Measurements from ENCODE around the gene TSPAN32.
"Not testable (repeated sequence)": the region's sequence is repeated elsewhere in the genome, so short reads cannot be mapped to it uniquely, and the experiment has no call there.

TSPAN32 gene

DNA sequence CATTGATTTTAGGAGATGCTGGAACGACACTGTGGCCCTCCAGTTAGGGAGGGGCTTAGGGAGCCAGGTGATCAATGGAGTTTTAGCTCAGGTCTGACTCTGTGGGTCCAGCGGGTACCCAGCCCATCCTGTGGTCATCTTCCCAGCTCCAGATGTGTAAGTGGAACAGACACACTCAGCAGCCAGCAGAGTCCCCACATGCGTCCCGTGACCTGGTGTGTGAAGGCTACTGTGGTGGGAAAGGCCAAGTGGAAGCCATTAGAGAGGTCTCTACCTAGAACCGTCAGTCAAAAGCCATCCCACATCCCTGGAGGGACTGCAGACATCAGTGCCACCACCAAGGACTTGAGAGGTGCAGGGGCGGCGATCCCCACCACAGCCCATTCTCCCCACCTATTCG lies 55.4 kb downstream of the TSPAN32 start:
- no peaks in the 10 kb centered on the region for H3K36me3 ChIP-seq (ENCODE audit: control insufficient read depth in 1 of 2, insufficient read depth in 2 of 2, low read length in 2 of 2)
- H3K27me3 ChIP-seq (ENCODE audit: control insufficient read depth in 1 of 2, insufficient read depth in 2 of 2, low read length in 2 of 2): no peaks in the 10 kb centered on the region
- H3K9ac ChIP-seq (ENCODE audit: low read depth in 1 of 2, low read length in 2 of 2): no peak overlapping the region
- no peak overlapping the region for H3K27ac ChIP-seq (ENCODE audit: low read depth, low read length)
- H3K4me1 ChIP-seq (ENCODE audit: control insufficient read depth in 1 of 2, insufficient read depth in 2 of 2, low read length in 2 of 2): no peaks in the 10 kb centered on the region
- no peaks in the 10 kb centered on the region for H3K9me3 ChIP-seq (ENCODE audit: control insufficient read depth in 1 of 2, low read length in 2 of 2)
- H3K4me3 ChIP-seq (ENCODE audit: low read depth in 1 of 2, low read length in 2 of 2): no peak overlapping the region

DNA sequence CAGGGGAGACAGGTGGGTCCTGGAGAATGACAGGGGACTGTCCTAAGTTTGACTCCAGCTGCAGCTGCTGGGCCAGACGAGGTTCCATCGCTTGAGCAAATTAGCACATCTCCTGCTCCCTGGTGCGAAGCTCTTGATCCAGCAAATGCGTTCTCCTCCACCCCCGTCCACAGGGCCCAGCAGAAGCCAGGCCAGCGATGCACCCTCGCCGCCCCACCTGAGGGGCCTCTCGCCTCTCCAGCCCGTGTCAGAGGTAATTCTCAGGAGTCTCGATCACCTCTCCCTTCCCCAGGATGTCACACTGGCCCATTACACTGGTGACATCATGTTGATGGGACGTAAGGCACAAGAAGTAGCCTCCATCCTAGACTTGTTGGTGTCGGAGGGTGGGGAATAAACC lies 55.8 kb downstream of the TSPAN32 start:
- H3K4me3 ChIP-seq (ENCODE audit: low read depth in 1 of 2, low read length in 2 of 2): not testable (repeated sequence)

DNA sequence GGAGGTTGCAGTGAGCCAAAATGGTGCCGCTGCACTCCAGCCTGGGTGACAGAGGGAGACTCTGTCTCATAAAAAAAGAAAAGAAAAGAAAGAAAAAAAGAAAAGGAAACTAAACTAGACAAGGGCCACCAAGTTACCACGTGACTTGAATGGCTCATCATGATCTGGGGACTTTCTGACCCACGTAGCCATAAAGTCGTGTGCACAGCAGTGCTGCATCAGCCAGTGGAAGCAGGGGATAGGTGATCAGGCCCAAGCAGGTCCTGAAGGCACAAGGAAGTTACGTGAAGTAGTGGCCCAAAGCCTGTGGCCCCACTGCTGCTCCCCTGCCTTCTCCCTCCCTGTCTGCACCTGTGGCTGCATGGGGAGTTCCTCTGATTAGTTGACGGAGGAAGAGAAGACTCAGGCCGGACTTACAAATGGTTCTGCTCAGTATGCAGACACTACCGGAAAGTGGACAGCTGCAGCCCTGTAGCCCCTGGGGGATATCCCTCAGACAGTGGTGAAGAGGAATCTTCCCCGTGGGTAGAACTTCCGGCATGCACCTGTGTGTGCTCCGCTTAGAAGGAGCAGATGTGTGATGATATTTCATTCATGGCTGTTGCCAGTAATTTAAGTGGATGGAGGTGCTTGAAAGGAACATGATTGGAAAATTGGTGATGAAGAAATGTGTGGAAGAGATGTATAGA lies 57.1 kb downstream of the TSPAN32 start:
- Histone ChIP-seq H3K27ac (ENCODE audit: low read depth, low read length) (no peak overlapping the region), H3K9me3 (ENCODE audit: control insufficient read depth in 1 of 2, low read length in 2 of 2) (no peaks in the 10 kb centered on the region), H3K4me3 (ENCODE audit: low read depth in 1 of 2, low read length in 2 of 2) (no peak overlapping the region), H3K9ac (ENCODE audit: low read depth in 1 of 2, low read length in 2 of 2) (no peak overlapping the region), H3K36me3 (ENCODE audit: control insufficient read depth in 1 of 2, insufficient read depth in 2 of 2, low read length in 2 of 2) (no peaks in the 10 kb centered on the region), H3K27me3 (ENCODE audit: control insufficient read depth in 1 of 2, insufficient read depth in 2 of 2, low read length in 2 of 2) (no peaks in the 10 kb centered on the region), H3K4me1 (ENCODE audit: control insufficient read depth in 1 of 2, insufficient read depth in 2 of 2, low read length in 2 of 2) (no peaks in the 10 kb centered on the region)

More for the DNA sequence above, 55.8 kb downstream of the TSPAN32 start:
- not testable (repeated sequence) for H3K27ac ChIP-seq (ENCODE audit: low read depth, low read length); H3K27me3 ChIP-seq (ENCODE audit: control insufficient read depth in 1 of 2, insufficient read depth in 2 of 2, low read length in 2 of 2); H3K9me3 ChIP-seq (ENCODE audit: control insufficient read depth in 1 of 2, low read length in 2 of 2); H3K36me3 ChIP-seq (ENCODE audit: control insufficient read depth in 1 of 2, insufficient read depth in 2 of 2, low read length in 2 of 2); H3K9ac ChIP-seq (ENCODE audit: low read depth in 1 of 2, low read length in 2 of 2); H3K4me1 ChIP-seq (ENCODE audit: control insufficient read depth in 1 of 2, insufficient read depth in 2 of 2, low read length in 2 of 2)

DNA sequence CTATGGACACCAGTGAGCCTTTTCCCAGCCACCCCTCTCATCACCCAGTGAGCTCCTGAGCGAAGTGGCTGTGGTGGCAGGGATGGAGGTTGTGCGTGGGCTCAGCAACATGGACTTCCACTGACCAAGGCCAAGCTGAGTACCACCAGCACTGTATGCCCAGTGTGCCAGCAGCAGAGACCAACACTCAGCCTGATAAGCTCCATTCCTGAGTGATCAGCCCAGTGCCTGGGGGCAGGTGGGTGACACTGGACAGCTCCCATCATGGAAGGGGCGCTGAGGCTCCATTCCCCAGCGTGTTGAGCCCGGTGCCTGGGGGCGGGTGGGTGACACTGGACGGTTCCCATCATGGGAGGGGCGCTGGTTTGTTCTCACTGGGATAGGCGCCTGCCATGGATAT lies 57.7 kb downstream of the TSPAN32 start:
- H3K4me3 ChIP-seq (ENCODE audit: low read depth in 1 of 2, low read length in 2 of 2): no peak overlapping the region
- H3K4me1 ChIP-seq (ENCODE audit: control insufficient read depth in 1 of 2, insufficient read depth in 2 of 2, low read length in 2 of 2): no peaks in the 10 kb centered on the region
- H3K36me3 ChIP-seq (ENCODE audit: control insufficient read depth in 1 of 2, insufficient read depth in 2 of 2, low read length in 2 of 2): no peaks in the 10 kb centered on the region
- H3K9ac ChIP-seq (ENCODE audit: low read depth in 1 of 2, low read length in 2 of 2): no peak overlapping the region
- no peaks in the 10 kb centered on the region for H3K27me3 ChIP-seq (ENCODE audit: control insufficient read depth in 1 of 2, insufficient read depth in 2 of 2, low read length in 2 of 2)
- H3K27ac ChIP-seq (ENCODE audit: low read depth, low read length): no peak overlapping the region
- no peaks in the 10 kb centered on the region for H3K9me3 ChIP-seq (ENCODE audit: control insufficient read depth in 1 of 2, low read length in 2 of 2)

DNA sequence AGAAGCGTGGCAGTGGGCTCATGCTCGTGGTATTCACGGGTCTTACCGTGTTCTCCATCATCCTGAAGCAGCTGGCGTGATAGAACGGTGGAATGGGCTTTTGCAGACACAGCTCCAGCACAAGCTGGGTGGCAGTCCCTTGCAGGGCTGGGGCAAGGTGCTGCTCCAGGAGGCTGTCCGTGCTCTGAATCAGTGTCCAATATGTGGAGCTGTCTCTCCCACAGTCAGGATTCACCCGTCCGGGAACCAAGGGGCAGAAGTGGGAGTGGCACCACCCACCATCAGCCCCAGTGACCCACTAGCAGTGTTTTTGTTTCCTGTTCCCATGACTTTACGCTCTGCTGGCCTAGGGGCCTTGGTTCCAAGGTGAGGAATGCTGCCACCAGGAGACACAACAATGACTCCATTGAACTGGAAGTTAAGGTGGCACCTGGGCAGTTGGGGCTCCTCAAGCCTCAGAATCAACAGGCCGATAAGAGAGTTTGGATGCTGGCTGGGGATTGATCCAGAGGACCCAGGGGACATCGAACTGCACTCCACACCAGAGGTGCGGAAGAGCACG lies 58.3 kb downstream of the TSPAN32 start:
- no peaks in the 10 kb centered on the region for H3K4me1 ChIP-seq (ENCODE audit: control insufficient read depth in 1 of 2, insufficient read depth in 2 of 2, low read length in 2 of 2)
- no peaks in the 10 kb centered on the region for H3K27me3 ChIP-seq (ENCODE audit: control insufficient read depth in 1 of 2, insufficient read depth in 2 of 2, low read length in 2 of 2)
- H3K9ac ChIP-seq (ENCODE audit: low read depth in 1 of 2, low read length in 2 of 2): no peak overlapping the region
- no peak overlapping the region for H3K4me3 ChIP-seq (ENCODE audit: low read depth in 1 of 2, low read length in 2 of 2)
- no peaks in the 10 kb centered on the region for H3K36me3 ChIP-seq (ENCODE audit: control insufficient read depth in 1 of 2, insufficient read depth in 2 of 2, low read length in 2 of 2)
- no peaks in the 10 kb centered on the region for H3K9me3 ChIP-seq (ENCODE audit: control insufficient read depth in 1 of 2, low read length in 2 of 2)
- H3K27ac ChIP-seq (ENCODE audit: low read depth, low read length): no peak overlapping the region

DNA sequence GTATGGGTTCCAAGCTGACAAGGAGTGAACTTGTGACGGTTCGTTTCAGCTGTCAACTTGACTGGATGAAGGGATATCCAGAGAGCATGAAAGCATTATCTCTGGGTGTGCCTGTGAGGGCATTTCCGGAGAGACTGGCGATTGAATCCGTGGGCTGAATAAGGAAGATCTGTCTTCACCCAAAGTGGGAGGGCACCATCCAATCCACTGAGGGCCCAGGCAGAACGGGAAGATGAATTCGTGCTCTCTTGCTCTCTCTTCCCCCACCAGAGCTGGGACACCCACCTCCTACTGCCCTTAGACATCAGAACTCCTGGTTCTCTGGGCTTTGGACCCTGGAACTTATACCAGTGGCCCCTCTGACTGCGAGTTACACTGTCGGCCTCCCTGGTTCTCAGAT lies 59.8 kb downstream of the TSPAN32 start:
- Histone ChIP-seq H3K27me3 (ENCODE audit: control insufficient read depth in 1 of 2, insufficient read depth in 2 of 2, low read length in 2 of 2) (no peaks in the 10 kb centered on the region), H3K4me1 (ENCODE audit: control insufficient read depth in 1 of 2, insufficient read depth in 2 of 2, low read length in 2 of 2) (no peaks in the 10 kb centered on the region), H3K27ac (ENCODE audit: low read depth, low read length) (no peak overlapping the region), H3K36me3 (ENCODE audit: control insufficient read depth in 1 of 2, insufficient read depth in 2 of 2, low read length in 2 of 2) (no peaks in the 10 kb centered on the region), H3K9ac (ENCODE audit: low read depth in 1 of 2, low read length in 2 of 2) (no peak overlapping the region), H3K9me3 (ENCODE audit: control insufficient read depth in 1 of 2, low read length in 2 of 2) (no peaks in the 10 kb centered on the region), H3K4me3 (ENCODE audit: low read depth in 1 of 2, low read length in 2 of 2) (no peak overlapping the region)

DNA sequence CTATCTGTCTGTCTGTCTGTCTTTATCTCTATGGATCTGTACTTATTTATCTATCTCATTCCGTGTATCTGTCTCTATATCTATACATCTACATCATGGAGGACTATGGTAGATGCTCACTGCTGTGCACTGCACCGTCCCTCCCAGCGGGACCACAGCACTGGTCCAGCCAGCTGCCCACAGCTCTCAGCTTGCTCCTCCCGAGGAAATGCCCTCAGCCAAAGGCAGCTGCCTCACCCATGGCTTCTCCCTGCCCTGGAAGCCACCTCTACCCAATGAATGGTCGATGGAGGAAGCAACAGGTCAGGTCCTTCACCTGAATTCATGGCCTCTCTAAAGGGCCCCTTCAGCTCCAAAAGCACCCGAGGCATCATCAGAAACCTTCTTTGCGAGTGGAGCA lies 60.6 kb downstream of the TSPAN32 start:
- Histone ChIP-seq H3K4me1 (ENCODE audit: control insufficient read depth in 1 of 2, insufficient read depth in 2 of 2, low read length in 2 of 2) (no peaks in the 10 kb centered on the region), H3K36me3 (ENCODE audit: control insufficient read depth in 1 of 2, insufficient read depth in 2 of 2, low read length in 2 of 2) (no peaks in the 10 kb centered on the region)

DNA sequence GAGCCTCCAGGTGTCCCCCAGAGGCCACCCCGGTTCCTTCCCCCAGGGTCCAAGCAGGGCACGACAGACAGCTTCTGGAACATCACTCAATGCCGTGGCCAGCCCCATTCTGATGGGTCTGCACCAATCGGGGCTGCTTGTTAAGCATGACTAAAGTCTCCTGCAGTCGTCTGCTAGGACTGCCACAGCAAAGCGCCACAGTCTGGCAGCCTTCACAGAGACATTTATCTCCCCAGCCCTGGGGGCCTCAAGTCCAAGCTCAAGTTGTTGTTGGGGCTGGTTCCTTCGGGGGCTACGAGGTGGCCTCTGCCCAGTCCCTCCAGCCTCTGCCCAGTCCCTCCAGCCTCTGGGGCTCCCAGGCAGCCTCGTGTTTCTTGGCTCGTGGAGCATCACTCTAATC lies 61.3 kb downstream of the TSPAN32 start:
- Histone ChIP-seq H3K9ac (ENCODE audit: low read depth in 1 of 2, low read length in 2 of 2) (no peak overlapping the region), H3K9me3 (ENCODE audit: control insufficient read depth in 1 of 2, low read length in 2 of 2) (no peaks in the 10 kb centered on the region), H3K27me3 (ENCODE audit: control insufficient read depth in 1 of 2, insufficient read depth in 2 of 2, low read length in 2 of 2) (no peaks in the 10 kb centered on the region), H3K27ac (ENCODE audit: low read depth, low read length) (no peak overlapping the region), H3K4me3 (ENCODE audit: low read depth in 1 of 2, low read length in 2 of 2) (no peak overlapping the region), H3K36me3 (ENCODE audit: control insufficient read depth in 1 of 2, insufficient read depth in 2 of 2, low read length in 2 of 2) (no peaks in the 10 kb centered on the region), H3K4me1 (ENCODE audit: control insufficient read depth in 1 of 2, insufficient read depth in 2 of 2, low read length in 2 of 2) (no peaks in the 10 kb centered on the region)

More for the DNA sequence above, 60.6 kb downstream of the TSPAN32 start:
- H3K9ac ChIP-seq (ENCODE audit: low read depth in 1 of 2, low read length in 2 of 2): no peak overlapping the region
- H3K27me3 ChIP-seq (ENCODE audit: control insufficient read depth in 1 of 2, insufficient read depth in 2 of 2, low read length in 2 of 2): no peaks in the 10 kb centered on the region
- no peak overlapping the region for H3K4me3 ChIP-seq (ENCODE audit: low read depth in 1 of 2, low read length in 2 of 2)
- no peak overlapping the region for H3K27ac ChIP-seq (ENCODE audit: low read depth, low read length)
- H3K9me3 ChIP-seq (ENCODE audit: control insufficient read depth in 1 of 2, low read length in 2 of 2): no peaks in the 10 kb centered on the region

DNA sequence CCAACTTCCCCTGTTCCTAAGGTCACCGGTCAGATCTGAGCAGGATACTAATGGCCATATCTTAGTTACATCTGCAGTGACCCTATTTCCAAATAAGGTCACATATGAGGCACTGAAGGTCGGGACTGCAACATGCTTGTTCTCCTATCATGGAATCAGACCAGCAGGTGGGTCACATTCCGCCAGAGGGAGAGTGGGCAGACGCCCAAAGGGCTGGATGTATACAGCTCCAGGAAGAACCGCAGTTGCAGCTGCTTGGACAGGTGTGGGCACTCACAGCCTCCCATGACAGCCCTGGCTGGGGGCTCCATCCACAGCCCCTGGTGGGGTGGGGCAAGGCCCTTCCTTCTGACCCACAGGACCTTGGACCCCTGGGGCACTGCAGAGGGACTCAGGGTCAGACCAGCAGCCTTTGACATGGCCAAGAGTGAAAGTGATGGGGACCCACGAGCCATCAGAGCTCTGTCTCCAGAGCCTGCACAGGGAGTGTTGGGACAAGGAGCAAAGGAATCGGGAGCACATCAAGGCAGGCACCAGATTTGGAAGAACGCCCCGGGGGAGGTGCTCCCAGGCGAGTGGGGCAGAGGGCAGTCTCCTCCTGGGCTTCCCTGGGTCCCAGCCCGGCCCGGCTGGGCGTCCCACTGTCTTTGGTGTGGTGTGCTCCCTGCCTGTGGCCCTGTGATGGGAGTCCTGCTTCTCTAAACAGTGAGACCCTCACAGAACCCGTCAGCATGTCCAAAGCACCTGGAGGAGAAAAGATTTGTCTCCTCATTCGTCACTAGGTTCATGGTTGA lies 62.0 kb downstream of the TSPAN32 start:
- no peaks in the 10 kb centered on the region for H3K27me3 ChIP-seq (ENCODE audit: control insufficient read depth in 1 of 2, insufficient read depth in 2 of 2, low read length in 2 of 2)
- no peaks in the 10 kb centered on the region for H3K4me1 ChIP-seq (ENCODE audit: control insufficient read depth in 1 of 2, insufficient read depth in 2 of 2, low read length in 2 of 2)
- H3K4me3 ChIP-seq (ENCODE audit: low read depth in 1 of 2, low read length in 2 of 2): no peak overlapping the region
- no peak overlapping the region for H3K27ac ChIP-seq (ENCODE audit: low read depth, low read length)
- H3K9me3 ChIP-seq (ENCODE audit: control insufficient read depth in 1 of 2, low read length in 2 of 2): no peaks in the 10 kb centered on the region
- no peak overlapping the region for H3K9ac ChIP-seq (ENCODE audit: low read depth in 1 of 2, low read length in 2 of 2)
- H3K36me3 ChIP-seq (ENCODE audit: control insufficient read depth in 1 of 2, insufficient read depth in 2 of 2, low read length in 2 of 2): no peaks in the 10 kb centered on the region

DNA sequence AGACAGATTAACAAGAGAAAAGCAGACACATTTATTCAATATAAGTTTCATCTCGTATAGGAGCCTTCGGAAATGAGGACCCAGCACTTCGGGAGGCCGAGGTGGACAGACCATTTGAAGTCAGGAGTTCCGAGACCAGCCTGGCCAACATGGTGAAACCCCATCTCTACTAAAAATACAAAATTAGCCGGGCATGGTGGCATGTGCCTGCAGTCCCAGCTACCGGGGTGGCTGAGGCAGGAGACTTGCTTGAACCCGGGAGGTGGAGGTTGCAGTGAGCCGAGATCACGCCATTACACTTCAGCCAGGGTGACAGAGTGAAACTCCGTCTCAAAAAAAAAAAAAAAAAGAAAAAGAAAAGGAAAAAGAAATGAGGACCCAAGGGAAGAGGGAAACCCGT lies 62.6 kb downstream of the TSPAN32 start:
- H3K27ac ChIP-seq (ENCODE audit: low read depth, low read length); H3K27me3 ChIP-seq (ENCODE audit: control insufficient read depth in 1 of 2, insufficient read depth in 2 of 2, low read length in 2 of 2): not testable (repeated sequence)

More for the DNA sequence above, 62.6 kb downstream of the TSPAN32 start:
- not testable (repeated sequence) for H3K4me3 ChIP-seq (ENCODE audit: low read depth in 1 of 2, low read length in 2 of 2); H3K9me3 ChIP-seq (ENCODE audit: control insufficient read depth in 1 of 2, low read length in 2 of 2); H3K4me1 ChIP-seq (ENCODE audit: control insufficient read depth in 1 of 2, insufficient read depth in 2 of 2, low read length in 2 of 2); H3K36me3 ChIP-seq (ENCODE audit: control insufficient read depth in 1 of 2, insufficient read depth in 2 of 2, low read length in 2 of 2); H3K9ac ChIP-seq (ENCODE audit: low read depth in 1 of 2, low read length in 2 of 2)

Data from duodenal mucosa (tissue), 2 donors.